Small intestine (tissue), 16 donors: Measurements from ENCODE around the gene ANKRD31. TPM values are rescaled to one million over a fixed set of nuclear protein-coding genes. Genes with fewer than 3 reads are reported as not detected.

ENCODE experiments used
- DNase-seq, 2 donors: peaks; one replicate each; pipeline versions ENCODE4 v3.0.0 to v3.0.0-alpha.2; 2013
- FAIRE-seq: peaks from 2 replicates; lab custom pipeline; 2012; peaks lifted over from hg19 to GRCh38; lab: Jason Lieb, UNC
- H3K27ac ChIP-seq, 3 donors: one replicate each; pipeline ENCODE4 v1.5.1; 2013; ENCODE audit warnings: low read length in 2 of 3, mild to moderate bottlenecking in 2 of 3, control low read depth in 1 of 3, inconsistent platforms in 1 of 3, low read depth in 1 of 3, moderate library complexity in 1 of 3
- H3K27me3 ChIP-seq, 3 donors: one replicate each; pipeline ENCODE4 v1.6.1; 2013; ENCODE audit warnings: low read length in 3 of 3, inconsistent platforms in 1 of 3; ENCODE audit not compliant: control insufficient read depth in 3 of 3, insufficient read depth in 3 of 3
- H3K36me3 ChIP-seq, 3 donors: one replicate each; pipeline ENCODE4 v1.6.1; 2013; ENCODE audit warnings: low read length in 3 of 3, inconsistent platforms in 1 of 3, low read depth in 1 of 3, mild to moderate bottlenecking in 1 of 3, moderate library complexity in 1 of 3; ENCODE audit not compliant: control insufficient read depth in 3 of 3, insufficient read depth in 2 of 3
- H3K4me1 ChIP-seq, 3 donors: one replicate each; pipeline ENCODE4 v1.6.1; 2013; ENCODE audit warnings: low read length in 2 of 3, inconsistent platforms in 1 of 3, low read depth in 1 of 3, mild to moderate bottlenecking in 1 of 3, moderate library complexity in 1 of 3; ENCODE audit not compliant: control insufficient read depth in 3 of 3, insufficient read depth in 2 of 3
- H3K4me3 ChIP-seq, 3 donors: one replicate each; pipeline ENCODE4 v1.5.1; 2013; ENCODE audit warnings: low read length in 3 of 3, control low read depth in 1 of 3, inconsistent platforms in 1 of 3, low read depth in 1 of 3, mild to moderate bottlenecking in 1 of 3, moderate library complexity in 1 of 3
- H3K9me3 ChIP-seq, 2 donors: one replicate each; pipeline ENCODE4 v1.6.1; 2013; ENCODE audit warnings: low read depth in 1 of 2, low read length in 1 of 2; ENCODE audit not compliant: control insufficient read depth in 2 of 2, insufficient read depth in 1 of 2
- WGBS, 3 donors: extraction: QIAGEN DNeasy Blood & Tissue Kit; methylation state at CpG; one replicate each; pipeline ENCODE4 v1.1.7; 2013; 5-methylcytosine and 5-hydroxymethylcytosine counted together
- long read RNA-seq, 10 donors: transcript quantifications; one replicate each; lab custom pipeline, GENCODE V29; 2026
- polyA plus RNA-seq, 4 donors: library from polyadenylated mRNA; stranded (reverse) in 3 of 4; unstranded in 1 of 4; fragments of 200-250 nt in 3 of 4; fragments of 120-200 nt in 1 of 4; gene quantifications; one replicate each; pipeline versions ENCODE4 v1.2.1 to v1.2.3, GENCODE V29; 2013
- donor health status: healthy with polysubstance abuse.
- donor health status: control.
- donor health status: control.
- donor health status: Bipolar disorder and iron deficiency.
- donor health status: healthy.

Gene ANKRD31, protein sequence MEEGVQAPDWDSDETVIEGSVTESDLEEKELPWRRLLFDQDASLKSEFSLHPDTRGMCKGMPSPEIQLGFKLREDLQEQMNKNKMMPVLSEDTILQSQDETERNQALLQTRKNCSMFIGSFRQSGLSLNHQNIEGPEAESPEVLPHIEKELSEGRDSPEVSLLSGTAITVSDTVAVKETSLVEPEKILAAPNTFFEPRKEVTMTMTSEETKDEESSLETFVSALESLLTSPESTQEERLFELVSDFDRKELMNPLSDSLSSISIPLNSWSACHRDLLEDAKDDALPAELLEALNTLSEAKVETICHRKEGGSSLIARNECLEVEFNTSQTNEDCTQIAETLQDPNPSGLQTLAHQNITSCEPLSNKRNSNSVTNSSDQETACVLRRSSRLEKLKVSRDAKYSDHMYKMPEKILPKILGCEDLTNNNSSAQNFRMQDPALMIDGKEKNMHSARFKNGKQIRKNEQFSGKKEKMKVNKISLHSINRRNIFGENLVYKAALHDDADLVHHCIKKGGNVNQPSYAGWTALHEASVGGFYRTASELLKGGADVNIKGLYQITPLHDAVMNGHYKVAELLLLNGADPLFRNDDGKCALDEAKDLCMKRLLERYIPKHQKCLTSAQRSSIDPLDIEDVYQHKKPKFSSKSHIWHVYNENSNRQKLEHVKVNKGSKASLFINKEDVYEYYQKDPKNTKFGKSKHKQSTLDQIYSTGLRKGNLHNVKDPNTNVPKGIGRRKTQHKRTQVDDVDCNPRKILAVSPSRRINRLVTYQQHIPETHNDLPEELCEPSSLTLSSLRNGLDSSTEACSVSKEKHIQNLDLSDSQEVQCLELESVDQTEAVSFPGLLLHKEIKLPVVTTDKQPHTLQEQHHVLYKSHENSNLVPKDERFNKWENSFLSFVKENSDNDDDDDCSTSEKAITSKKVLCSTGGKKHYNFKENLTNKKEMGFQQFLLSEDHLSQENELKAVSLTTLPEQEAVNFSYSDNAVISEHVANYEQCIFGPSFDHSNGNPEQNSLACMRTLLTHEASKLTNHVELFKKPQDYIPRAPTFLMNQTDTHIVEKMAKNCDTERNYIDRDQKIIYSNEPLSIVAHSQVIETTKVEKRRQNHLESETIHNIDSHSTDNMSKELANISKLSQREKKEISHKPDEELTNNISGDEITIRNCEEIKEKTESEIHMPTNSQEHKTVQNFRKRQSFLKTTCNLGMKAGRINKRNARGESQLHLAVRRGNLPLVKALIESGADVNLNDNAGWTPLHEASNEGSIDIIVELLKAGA (N-terminal part only)
- under 1 TPM in 3 of 4 donors, not detected in 1; 0.06 to 0.27 (median 0.22) TPM for polyA plus RNA-seq
- long read RNA-seq, donor 1: 0 reads
- long read RNA-seq, donor 2: 0 reads
- long read RNA-seq, donor 3: 0 reads
- long read RNA-seq, donor 4: 0 reads
- long read RNA-seq, donor 5: 0 reads
- long read RNA-seq, donor 6: 0 reads
- long read RNA-seq, donor 7: 0 reads
- long read RNA-seq, donor 8: 0 reads
- long read RNA-seq, donor 9: 0 reads
- long read RNA-seq, donor 10: 0 reads

DNA sequence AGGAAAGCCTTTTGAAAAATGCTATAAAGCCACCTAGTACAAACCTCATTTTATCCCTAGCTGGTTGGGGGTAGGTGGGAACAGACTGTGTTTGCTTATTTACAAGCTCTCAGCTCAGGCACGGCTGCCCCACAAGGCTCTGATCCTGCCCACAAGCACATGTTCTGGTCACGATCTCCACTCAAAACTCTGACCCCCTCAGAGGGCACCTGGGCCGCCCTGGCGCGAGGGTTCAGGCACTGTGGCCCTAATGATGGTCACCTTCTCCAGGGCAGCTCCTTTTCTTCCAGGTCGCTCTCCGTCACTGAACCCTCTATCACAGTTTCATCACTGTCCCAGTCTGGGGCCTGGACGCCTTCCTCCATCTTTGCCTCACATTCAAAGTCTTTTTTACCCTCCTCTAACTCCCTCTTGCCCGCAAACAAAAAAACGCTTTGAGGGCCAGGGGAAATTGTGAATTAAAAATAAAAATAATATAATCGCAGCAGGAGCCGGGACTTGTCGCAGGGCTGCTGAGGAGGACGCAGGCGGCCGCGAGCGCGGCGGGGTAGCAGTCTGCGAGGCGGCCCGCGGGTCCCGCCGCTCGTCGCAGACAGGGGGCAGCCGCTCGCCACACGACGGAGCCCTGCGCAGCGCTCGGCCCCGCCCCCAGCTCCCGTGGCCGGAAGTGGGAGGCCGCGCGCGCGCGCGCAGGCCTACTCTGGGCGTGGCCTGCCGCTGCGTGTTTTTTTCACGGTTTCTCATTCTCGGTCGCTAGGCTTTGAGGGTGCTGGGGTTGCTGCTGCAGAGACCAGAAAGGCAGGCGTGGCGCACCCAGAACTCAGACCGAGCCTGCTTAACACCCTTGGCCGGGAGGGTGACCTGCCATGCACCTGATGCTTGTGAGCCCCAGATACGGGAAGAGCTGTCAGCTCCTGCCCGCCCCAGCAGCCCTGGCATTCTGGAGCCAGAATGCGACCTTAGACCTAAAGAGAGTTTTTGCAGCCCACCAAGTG lies at the start of gene ANKRD31:
Gene ANKRD31 (minus strand): TSS at position 557 of the 995 bp plus-strand sequence. CDS start 192 bp downstream, at position 365.
- DNase-seq (peak; percentile 86 to 94), FAIRE-seq (no peak)
- Histone ChIP-seq H3K9me3 (no peaks in the 10 kb centered on the region), H3K27me3 (no peaks in the 10 kb centered on the region), H3K4me3 (peak within 1 kb of the TSS; percentile 57 to 77 (median 65)), H3K4me1 (peaks cover 0 to 9% (median 0%) of the 10 kb centered on the region in 3 donors), H3K36me3 (no peaks in the 10 kb centered on the region), H3K27ac (peak within 1 kb of the TSS; percentile 65 to 85 (median 71))
- WGBS, 3 donors: 4% methylated on average over 48 to 58 of the region's 58 CpGs

DNA sequence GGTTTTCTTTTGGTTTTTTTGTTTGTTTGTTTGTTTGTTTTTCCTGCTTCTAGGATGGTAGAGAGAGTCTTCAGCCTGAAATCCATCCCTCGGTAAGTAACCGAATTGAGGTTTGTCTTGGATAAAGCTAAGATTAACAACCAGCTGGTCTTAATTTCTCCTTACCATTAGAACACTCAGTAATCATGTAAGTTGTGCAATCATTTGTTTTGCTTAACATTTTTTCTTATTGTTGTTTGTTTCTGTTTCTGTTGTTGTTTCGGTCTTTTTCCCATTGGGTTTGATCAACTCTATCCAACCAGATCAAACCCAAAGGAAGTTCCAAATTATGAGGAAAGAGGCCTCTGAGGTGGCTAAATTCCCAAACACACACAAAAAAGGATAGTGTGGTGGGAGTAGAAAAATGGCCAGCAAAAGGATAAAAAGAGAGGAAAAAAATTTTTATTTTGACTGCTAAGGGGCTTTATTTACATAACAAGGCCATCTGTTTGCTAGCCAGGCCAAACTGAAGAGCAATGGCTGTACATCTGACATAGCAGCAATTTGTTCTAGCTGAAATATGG lies 49.6 kb upstream of the ANKRD31 start:
- no peaks in the 10 kb centered on the region for H3K36me3 ChIP-seq
- FAIRE-seq (no peak), DNase-seq (no peak)
- peaks cover 0 to under 1% of the 10 kb centered on the region in 2 donors for H3K9me3 ChIP-seq
- H3K4me3 ChIP-seq: no peak overlapping the region
- no peaks in the 10 kb centered on the region for H3K4me1 ChIP-seq
- H3K27me3 ChIP-seq: no peaks in the 10 kb centered on the region
- no peak overlapping the region for H3K27ac ChIP-seq
- 78 to 87% (median 84%) methylated on average over 3 of the region's 3 CpGs for WGBS, 3 donors

GRCh38 chr5:75282581-75282980 lies 45.9 kb upstream of the ANKRD31 start:
- FAIRE-seq: no peak
- no peaks in the 10 kb centered on the region for H3K36me3 ChIP-seq
- WGBS, 3 donors: 83 to 86% (median 84%) methylated on average over 2 of the region's 2 CpGs
- no peaks in the 10 kb centered on the region for H3K27me3 ChIP-seq
- DNase-seq: no peak
- H3K4me1 ChIP-seq: peaks cover 0 to 3% (median 0%) of the 10 kb centered on the region in 3 donors
- H3K27ac ChIP-seq: no peak overlapping the region
- no peaks in the 10 kb centered on the region for H3K9me3 ChIP-seq
- no peak overlapping the region for H3K4me3 ChIP-seq

GRCh38 chr5:75281716-75282465 lies 45.2 kb upstream of the ANKRD31 start:
- peaks cover 0 to 7% (median 2%) of the 10 kb centered on the region in 3 donors for H3K4me1 ChIP-seq
- H3K4me3 ChIP-seq: no peak overlapping the region
- H3K36me3 ChIP-seq: no peaks in the 10 kb centered on the region
- no peaks in the 10 kb centered on the region for H3K9me3 ChIP-seq
- 86 to 92% (median 88%) methylated on average over 4 of the region's 4 CpGs for WGBS, 3 donors
- DNase-seq (no peak), FAIRE-seq (no peak)
- no peak overlapping the region for H3K27ac ChIP-seq
- H3K27me3 ChIP-seq: no peaks in the 10 kb centered on the region

- Histone ChIP-seq H3K4me1 (peaks cover 0 to 7% (median 2%) of the 10 kb centered on the region in 3 donors), H3K27ac (no peak overlapping the region), H3K36me3 (no peaks in the 10 kb centered on the region), H3K4me3 (no peak overlapping the region), H3K27me3 (no peaks in the 10 kb centered on the region), H3K9me3 (no peaks in the 10 kb centered on the region)
- WGBS, 3 donors: 55 to 79% (median 67%) methylated on average over 1 of the region's 1 CpG
- DNase-seq: no peak
- no peak for FAIRE-seq
These were observed 42.6 kb upstream of the ANKRD31 start for GRCh38 chr5:75279321-75279720.

GRCh38 chr5:75277463-75277862 lies 40.8 kb upstream of the ANKRD31 start:
- Histone ChIP-seq H3K27me3 (no peaks in the 10 kb centered on the region), H3K9me3 (peaks cover 0 to 11% of the 10 kb centered on the region in 2 donors), H3K27ac (peak overlapping the region; percentile 3 to 59 (median 51)), H3K36me3 (no peaks in the 10 kb centered on the region), H3K4me1 (peaks cover 0 to 7% (median 2%) of the 10 kb centered on the region in 3 donors), H3K4me3 (no peak overlapping the region)
- 14 to 64% (median 41%) methylated on average over 4 of the region's 4 CpGs for WGBS, 3 donors
- DNase-seq (peak; percentile 87), FAIRE-seq (no peak)
